Sigmoid colon (tissue), 7 donors: ENCODE measurements around the gene NAXD. TPM values are rescaled to one million over a fixed set of nuclear protein-coding genes. Genes with fewer than 3 reads are reported as not detected.

ENCODE experiments used
- DNase-seq: peaks from one replicate; pipeline ENCODE4 v3.0.0-alpha.2; 2019
- H3K27ac ChIP-seq, 4 donors: fragments of 200-600 bp; sonication (generic); one replicate each; pipeline ENCODE4 v1.5.1; 2016 to 2019; ENCODE audit warnings: mild to moderate bottlenecking in 1 of 4
- H3K27me3 ChIP-seq, 3 donors: fragments of 200-600 bp; sonication (generic); one replicate each; pipeline ENCODE4 v1.5.1; 2019; ENCODE audit warnings: mild to moderate bottlenecking in 1 of 3
- H3K36me3 ChIP-seq, 4 donors: fragments of 200-600 bp; sonication (generic); one replicate each; pipeline ENCODE4 v1.5.1; 2016 to 2019
- H3K4me1 ChIP-seq, 4 donors: fragments of 200-600 bp; sonication (generic); one replicate each; pipeline ENCODE4 v1.5.1; 2017 to 2019
- H3K4me3 ChIP-seq, 4 donors: fragments of 200-600 bp; sonication (generic); one replicate each; pipeline ENCODE4 v1.5.1; 2017 to 2019; ENCODE audit warnings: mild to moderate bottlenecking in 2 of 4, moderate library complexity in 1 of 4
- H3K9me3 ChIP-seq, 4 donors: fragments of 200-600 bp in 3 of 4; sonication (generic) in 3 of 4; one replicate each; pipeline versions ENCODE4 v1.5.1 to v1.6.1; 2013 to 2019
- CTCF ChIP-seq, 4 experiments: fragments of 450-650 bp in 3 of 4; fragments of 200-600 bp in 1 of 4; IDR thresholded peaks; one replicate each; pipeline ENCODE4 v1.5.1; 2016 to 2019; ENCODE audit warnings: antibody characterized with exemption in 4 of 4, mild to moderate bottlenecking in 3 of 4, moderate library complexity in 2 of 4
- EP300 ChIP-seq, 4 donors: sonication (generic); formaldehyde crosslinking; IDR thresholded peaks; one replicate each; pipeline ENCODE4 v1.6.1; 2017; ENCODE audit warnings: antibody characterized with exemption in 4 of 4
- POLR2A ChIP-seq, 2 donors: fragments of 450-650 bp; IDR thresholded peaks; one replicate each; pipeline ENCODE4 v1.6.1; 2016; ENCODE audit warnings: antibody characterized with exemption in 2 of 2, mild to moderate bottlenecking in 2 of 2, moderate library complexity in 2 of 2
- POLR2AphosphoS5 ChIP-seq, 4 donors: sonication (generic); formaldehyde crosslinking; IDR thresholded peaks; one replicate each; pipeline ENCODE4 v1.6.1; 2017; ENCODE audit warnings: antibody characterized with exemption in 4 of 4
- WGBS, 2 donors: extraction: QIAGEN DNeasy Blood & Tissue Kit; methylation state at CpG; one replicate each; pipeline ENCODE4 v1.1.7; 2013; 5-methylcytosine and 5-hydroxymethylcytosine counted together
- intact Hi-C: fragments of 100-400 bp; cut with DNase I; formaldehyde crosslinking; loops from one replicate; pipeline ENCODE4 v1.15.1; 2023
- polyA plus RNA-seq, 3 donors: library from polyadenylated mRNA; stranded (reverse); fragments of 200-250 nt; gene quantifications; one replicate each; pipeline ENCODE4 v1.2.3, GENCODE V29; 2013
- total RNA-seq, 4 donors: library from RNA; depleted of rRNA; stranded (reverse); fragments of >200 nt; gene quantifications; one replicate each; pipeline ENCODE4 v1.1.0, GENCODE V29; 2016
- donor health status: healthy with polysubstance abuse.
- donor health status: Bipolar disorder and iron deficiency.
- donor health status: healthy.

Gene NAXD
- total and polyA plus RNA-seq, 7 donors: 24.6 to 41.1 (median 33.5) TPM

- no peak for DNase-seq
Measured at GRCh38 chr13:110592665-110593064, 22.7 kb upstream of the NAXD start.

GRCh38 chr13:110593430-110594130 lies 21.8 kb upstream of the NAXD start:
- WGBS, 2 donors: 42 to 50% methylated on average over 6 of the region's 6 CpGs
- Histone ChIP-seq H3K27ac (no peak overlapping the region), H3K4me1 (peaks cover 0 to 13% (median 0%) of the 10 kb centered on the region in 4 donors), H3K9me3 (no peaks in the 10 kb centered on the region), H3K36me3 (no peaks in the 10 kb centered on the region), H3K27me3 (no peaks in the 10 kb centered on the region), H3K4me3 (no peak overlapping the region)
- DNase-seq: no peak
- no peak for TF ChIP-seq POLR2A (IDR thresholded peaks at IDR 0.05)
- TF ChIP-seq POLR2AphosphoS5 (IDR thresholded peaks at IDR 0.05): no peak
- peak; percentile 62 to 65 (median 63) for TF ChIP-seq CTCF (IDR thresholded peaks at IDR 0.05)
- intact Hi-C loops: loop anchor here (1.0 to 10.0 kb wide), 3 partner anchors 49 to 451 kb away; no protein-coding TSS in a partner anchor

More at GRCh38 chr13:110592665-110593064, 22.7 kb upstream of the NAXD start:
- TF ChIP-seq POLR2AphosphoS5 (IDR thresholded peaks at IDR 0.05) (no peak), EP300 (IDR thresholded peaks at IDR 0.05) (no peak), CTCF (IDR thresholded peaks at IDR 0.05) (no peak), POLR2A (IDR thresholded peaks at IDR 0.05) (no peak)
- 73 to 81% methylated on average over 2 of the region's 2 CpGs for WGBS, 2 donors
- intact Hi-C loops: loop anchor here (5.0 to 10.0 kb wide), 2 partner anchors 50 to 452 kb away; no protein-coding TSS in a partner anchor
- H3K4me1 ChIP-seq: peaks cover 0 to 13% (median 0%) of the 10 kb centered on the region in 4 donors
- H3K27me3 ChIP-seq: no peaks in the 10 kb centered on the region
- H3K36me3 ChIP-seq: no peaks in the 10 kb centered on the region
- H3K4me3 ChIP-seq: no peak overlapping the region
- H3K27ac ChIP-seq: no peak overlapping the region
- no peaks in the 10 kb centered on the region for H3K9me3 ChIP-seq

- Histone ChIP-seq H3K36me3 (no peaks in the 10 kb centered on the region), H3K4me3 (no peak overlapping the region), H3K9me3 (no peaks in the 10 kb centered on the region), H3K27ac (no peak overlapping the region), H3K27me3 (no peaks in the 10 kb centered on the region), H3K4me1 (peaks cover 0 to 4% (median 0%) of the 10 kb centered on the region in 4 donors)
- TF ChIP-seq EP300 (IDR thresholded peaks at IDR 0.05) (no peak), POLR2AphosphoS5 (IDR thresholded peaks at IDR 0.05) (no peak), POLR2A (IDR thresholded peaks at IDR 0.05) (no peak), CTCF (IDR thresholded peaks at IDR 0.05) (no peak)
- no peak for DNase-seq
- 84 to 88% methylated on average over 16 of the region's 16 CpGs for WGBS, 2 donors
- intact Hi-C loops: loop anchor here (10.0 kb wide), 1 partner anchor 448 kb away; no protein-coding TSS in a partner anchor
Measured at GRCh38 chr13:110597041-110597689, 18.2 kb upstream of the NAXD start.

- Histone ChIP-seq H3K27ac (no peak overlapping the region), H3K4me1 (no peaks in the 10 kb centered on the region), H3K4me3 (no peak overlapping the region), H3K27me3 (no peaks in the 10 kb centered on the region), H3K9me3 (no peaks in the 10 kb centered on the region), H3K36me3 (no peaks in the 10 kb centered on the region)
- DNase-seq: no peak
- TF ChIP-seq CTCF (IDR thresholded peaks at IDR 0.05) (no peak), POLR2AphosphoS5 (IDR thresholded peaks at IDR 0.05) (no peak), EP300 (IDR thresholded peaks at IDR 0.05) (no peak), POLR2A (IDR thresholded peaks at IDR 0.05) (no peak)
- intact Hi-C loops: no loop called here
- 64 to 84% methylated on average over 10 of the region's 10 CpGs for WGBS, 2 donors
Measured at GRCh38 chr13:110600261-110600819, 15.0 kb upstream of the NAXD start.
